HG03432 (cell line): Measurements from ENCODE around the gene SREBF1.
A peak's percentile ranks its signal among the peaks of the same experiment; 100 is the strongest.

Source experiments
- ATAC-seq: cut with Tn5 transposase; IDR thresholded peaks from one replicate; pipeline ENCODE4 v1.9.1; 2021; ENCODE audit warnings: mild to moderate bottlenecking, moderate library complexity; ENCODE audit not compliant: unreplicated experiment

SREBF1 gene

GRCh38 chr17:17783116-17783824 lies 53.5 kb downstream of the SREBF1 start:
- peak; percentile 43 for ATAC-seq

- peak; percentile 11 for ATAC-seq
These were observed 54.2 kb downstream of the SREBF1 start for GRCh38 chr17:17782523-17783115.

GRCh38 chr17:17781591-17782496 lies 54.9 kb downstream of the SREBF1 start:
- no peak for ATAC-seq

- ATAC-seq = no peak
These were observed 55.7 kb downstream of the SREBF1 start for GRCh38 chr17:17780922-17781590.

GRCh38 chr17:17779015-17779611 lies 57.7 kb downstream of the SREBF1 start:
- no peak for ATAC-seq

- no peak for ATAC-seq
These were observed 58.3 kb downstream of the SREBF1 start for GRCh38 chr17:17778308-17779014.

- no peak for ATAC-seq
These were observed 59.9 kb downstream of the SREBF1 start for GRCh38 chr17:17776889-17777288.

GRCh38 chr17:17774009-17774881 lies 62.5 kb downstream of the SREBF1 start:
- no peak for ATAC-seq

- ATAC-seq = no peak
These were observed 64.6 kb downstream of the SREBF1 start for GRCh38 chr17:17772231-17772630.

GRCh38 chr17:17771498-17772201 lies 65.1 kb downstream of the SREBF1 start:
- no peak for ATAC-seq

- no peak for ATAC-seq
These were observed 66.1 kb downstream of the SREBF1 start for GRCh38 chr17:17770632-17771044.

- ATAC-seq = no peak
These were observed 66.7 kb downstream of the SREBF1 start for GRCh38 chr17:17769869-17770631.

- ATAC-seq = no peak
These were observed 68.2 kb downstream of the SREBF1 start for GRCh38 chr17:17768424-17769088.

- ATAC-seq = no peak
These were observed 68.8 kb downstream of the SREBF1 start for GRCh38 chr17:17767887-17768418.

- no peak for ATAC-seq
These were observed 69.5 kb downstream of the SREBF1 start for GRCh38 chr17:17767154-17767869.

- no peak for ATAC-seq
These were observed 70.1 kb downstream of the SREBF1 start for GRCh38 chr17:17766744-17767120.
